Type B pancreatic cell (in vitro differentiated cells): ENCODE measurements around the gene SRGAP3. TPM values are rescaled to one million over a fixed set of nuclear protein-coding genes. Genes with fewer than 3 reads are reported as not detected.

Experiments
- DNase-seq: peaks from one replicate; pipeline ENCODE4 v3.0.0; 2021; ENCODE audit warnings: mixed read lengths; ENCODE audit not compliant: unreplicated experiment; ENCODE audit errors: extremely low spot score
- H3K27ac Mint-ChIP-seq: 2 replicates; pipeline ENCODE4 v1.8.0; 2021; ENCODE audit warnings: mild to moderate bottlenecking, mixed read lengths
- H3K27me3 Mint-ChIP-seq: 2 replicates; pipeline ENCODE4 v1.8.0; 2021; ENCODE audit warnings: mixed read lengths
- H3K36me3 Mint-ChIP-seq: 2 replicates; pipeline ENCODE4 v1.8.0; 2021; ENCODE audit warnings: mixed read lengths
- H3K4me1 Mint-ChIP-seq: one replicate; pipeline ENCODE4 v1.8.0; 2021; ENCODE audit warnings: mixed read lengths; ENCODE audit not compliant: unreplicated experiment
- H3K4me3 Mint-ChIP-seq: 2 replicates; pipeline ENCODE4 v1.8.0; 2021; ENCODE audit warnings: mild to moderate bottlenecking, mixed read lengths
- H3K9me3 Mint-ChIP-seq: 2 replicates; pipeline ENCODE4 v1.8.0; 2021; ENCODE audit warnings: mixed read lengths
- total RNA-seq: library from RNA; stranded (reverse); gene quantifications from 2 replicates; pipeline ENCODE4 v1.2.1, GENCODE V29; 2021; ENCODE audit warnings: low replicate concordance
- TF ChIP-seq, protein P1 (sequence below): fragments of 200-600 bp; sonication (generic); conservative IDR thresholded peaks from 2 replicates; pipeline ENCODE4 v1.5.0; 2021; ENCODE audit warnings: antibody characterized with exemption, mild to moderate bottlenecking

The SRGAP3 gene
- total RNA-seq, 1 donor from 2014 or later: 41.7 TPM

DNA sequence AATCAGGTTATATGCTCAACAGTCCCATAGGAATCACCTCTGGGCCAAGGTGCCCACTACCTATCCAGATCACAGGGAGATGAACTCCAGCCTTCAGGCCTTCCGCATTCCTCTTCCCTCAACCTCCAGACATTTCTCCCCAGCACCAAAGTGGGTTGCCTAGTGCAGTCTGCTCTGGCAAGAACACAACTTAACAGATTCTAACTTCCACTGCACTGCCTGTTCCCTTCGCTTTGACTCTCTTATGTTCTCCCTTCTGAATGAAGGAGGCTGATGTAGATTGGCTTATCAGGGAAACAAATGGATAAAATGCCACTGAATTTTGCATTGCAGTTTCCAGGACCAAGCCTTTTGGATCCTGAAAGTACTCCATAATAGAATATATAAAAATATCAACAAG is 106.3 kb downstream of the SRGAP3 start:
- Mint-ChIP-seq H3K27ac (no peak overlapping the region), H3K4me1 (peaks cover 24% of the 10 kb centered on the region), H3K4me3 (no peak overlapping the region), H3K9me3 (no peaks in the 10 kb centered on the region), H3K36me3 (peaks cover 5% of the 10 kb centered on the region), H3K27me3 (no peaks in the 10 kb centered on the region)
- no peak for DNase-seq
- TF ChIP-seq, protein P1, sequence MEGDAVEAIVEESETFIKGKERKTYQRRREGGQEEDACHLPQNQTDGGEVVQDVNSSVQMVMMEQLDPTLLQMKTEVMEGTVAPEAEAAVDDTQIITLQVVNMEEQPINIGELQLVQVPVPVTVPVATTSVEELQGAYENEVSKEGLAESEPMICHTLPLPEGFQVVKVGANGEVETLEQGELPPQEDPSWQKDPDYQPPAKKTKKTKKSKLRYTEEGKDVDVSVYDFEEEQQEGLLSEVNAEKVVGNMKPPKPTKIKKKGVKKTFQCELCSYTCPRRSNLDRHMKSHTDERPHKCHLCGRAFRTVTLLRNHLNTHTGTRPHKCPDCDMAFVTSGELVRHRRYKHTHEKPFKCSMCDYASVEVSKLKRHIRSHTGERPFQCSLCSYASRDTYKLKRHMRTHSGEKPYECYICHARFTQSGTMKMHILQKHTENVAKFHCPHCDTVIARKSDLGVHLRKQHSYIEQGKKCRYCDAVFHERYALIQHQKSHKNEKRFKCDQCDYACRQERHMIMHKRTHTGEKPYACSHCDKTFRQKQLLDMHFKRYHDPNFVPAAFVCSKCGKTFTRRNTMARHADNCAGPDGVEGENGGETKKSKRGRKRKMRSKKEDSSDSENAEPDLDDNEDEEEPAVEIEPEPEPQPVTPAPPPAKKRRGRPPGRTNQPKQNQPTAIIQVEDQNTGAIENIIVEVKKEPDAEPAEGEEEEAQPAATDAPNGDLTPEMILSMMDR: no peak

DNA sequence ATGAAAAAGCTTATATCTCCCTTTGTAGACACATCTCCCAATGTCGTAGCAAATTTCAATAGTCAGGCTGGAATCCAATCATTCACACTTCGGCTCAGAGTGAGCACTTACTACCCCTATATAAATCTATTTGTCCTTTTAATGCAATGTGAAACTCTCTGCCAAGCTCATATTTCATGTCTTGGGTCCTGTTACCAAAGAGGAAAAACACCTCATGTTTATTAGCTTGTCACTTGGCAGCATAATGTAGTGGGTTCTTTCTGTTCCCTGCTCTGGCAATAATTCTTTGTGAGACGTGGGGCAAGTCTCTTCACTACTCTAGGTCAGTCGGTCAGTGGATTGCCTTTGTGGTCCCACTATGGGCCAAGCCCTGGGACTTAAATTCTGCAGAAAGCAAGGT is 107.1 kb downstream of the SRGAP3 start:
- Mint-ChIP-seq H3K9me3 (no peaks in the 10 kb centered on the region), H3K27ac (no peak overlapping the region), H3K36me3 (peaks cover 5% of the 10 kb centered on the region), H3K4me1 (peaks cover 30% of the 10 kb centered on the region), H3K4me3 (peak overlapping the region; percentile 8), H3K27me3 (no peaks in the 10 kb centered on the region)
- TF ChIP-seq, protein P1: no peak
- DNase-seq: no peak

GRCh38 chr3:9141928-9142289 is 107.5 kb downstream of the SRGAP3 start:
- TF ChIP-seq, protein P1: no peak
- H3K4me3 Mint-ChIP-seq: no peak overlapping the region

DNA sequence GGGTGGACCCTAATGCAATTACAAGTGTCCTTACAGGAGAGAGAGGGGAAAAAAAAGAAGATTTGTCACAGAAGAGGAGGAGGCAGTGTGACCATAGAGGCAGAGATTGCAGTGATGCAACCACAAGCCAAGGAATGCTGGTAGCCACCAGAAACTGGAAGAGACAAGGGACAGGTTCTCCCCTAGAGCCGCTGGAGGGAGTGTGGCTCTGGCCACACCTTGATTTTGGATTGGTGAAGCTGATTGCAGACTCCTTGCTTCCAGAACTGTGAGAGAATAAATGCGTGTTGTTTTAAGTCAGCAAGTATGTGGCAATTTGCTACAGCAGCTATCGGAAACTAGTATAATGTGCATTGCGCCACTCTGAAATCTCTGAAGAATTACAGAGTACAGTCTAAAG is 110.1 kb downstream of the SRGAP3 start:
- H3K4me3 Mint-ChIP-seq: no peak overlapping the region
- TF ChIP-seq, protein P1: no peak
- H3K4me1 Mint-ChIP-seq: peaks cover 44% of the 10 kb centered on the region
- no peak for DNase-seq
- no peaks in the 10 kb centered on the region for H3K27me3 Mint-ChIP-seq
- H3K27ac Mint-ChIP-seq: no peak overlapping the region
- H3K9me3 Mint-ChIP-seq: no peaks in the 10 kb centered on the region
- no peaks in the 10 kb centered on the region for H3K36me3 Mint-ChIP-seq

More at GRCh38 chr3:9141928-9142289, 107.5 kb downstream of the SRGAP3 start:
- no peak for DNase-seq
- peaks cover 34% of the 10 kb centered on the region for H3K4me1 Mint-ChIP-seq
- no peaks in the 10 kb centered on the region for H3K9me3 Mint-ChIP-seq
- peaks cover 5% of the 10 kb centered on the region for H3K36me3 Mint-ChIP-seq
- no peaks in the 10 kb centered on the region for H3K27me3 Mint-ChIP-seq
- H3K27ac Mint-ChIP-seq: no peak overlapping the region

DNA sequence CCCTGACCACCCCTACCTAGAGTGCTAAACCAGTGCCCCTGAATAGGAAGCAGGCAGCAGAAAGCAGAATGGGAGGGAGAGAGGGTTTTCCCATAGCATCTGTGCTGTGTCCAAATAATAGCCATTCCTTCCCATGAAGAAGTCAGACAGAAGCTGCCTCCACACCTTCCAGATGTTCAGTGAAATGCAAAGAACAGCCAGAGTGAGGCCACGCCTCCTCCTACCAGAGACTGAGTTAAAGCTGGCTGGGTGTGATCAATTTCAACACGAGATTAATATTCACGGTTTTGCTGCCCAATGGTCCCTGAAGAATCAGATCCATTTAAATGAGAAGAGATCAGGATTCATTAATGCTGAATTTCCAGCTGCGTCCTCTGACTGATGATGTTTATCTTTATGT is 111.8 kb downstream of the SRGAP3 start:
- TF ChIP-seq, protein P1: no peak
- Mint-ChIP-seq H3K9me3 (no peaks in the 10 kb centered on the region), H3K36me3 (no peaks in the 10 kb centered on the region), H3K4me3 (peak overlapping the region; percentile 57), H3K4me1 (peaks cover 42% of the 10 kb centered on the region), H3K27ac (no peak overlapping the region), H3K27me3 (no peaks in the 10 kb centered on the region)
- no peak for DNase-seq
